Daoy (cell line): ENCODE measurements around the gene PIEZO2. TPM values are rescaled to one million over a fixed set of nuclear protein-coding genes. Genes with fewer than 3 reads are reported as not detected.

ENCODE experiments used
- DNase-seq: peaks from one replicate; pipeline ENCODE4 v3.0.0-alpha.2; 2015; ENCODE audit warnings: low read depth
- total RNA-seq: library from RNA; depleted of rRNA; stranded (reverse); fragments of >200 nt; shearing (Covaris generic); gene quantifications from 2 replicates; pipeline ENCODE4 v1.2.3, GENCODE V29; 2014

The PIEZO2 gene
- total RNA-seq, 1 experiment from 2014 or later, result 2.2 TPM

DNA sequence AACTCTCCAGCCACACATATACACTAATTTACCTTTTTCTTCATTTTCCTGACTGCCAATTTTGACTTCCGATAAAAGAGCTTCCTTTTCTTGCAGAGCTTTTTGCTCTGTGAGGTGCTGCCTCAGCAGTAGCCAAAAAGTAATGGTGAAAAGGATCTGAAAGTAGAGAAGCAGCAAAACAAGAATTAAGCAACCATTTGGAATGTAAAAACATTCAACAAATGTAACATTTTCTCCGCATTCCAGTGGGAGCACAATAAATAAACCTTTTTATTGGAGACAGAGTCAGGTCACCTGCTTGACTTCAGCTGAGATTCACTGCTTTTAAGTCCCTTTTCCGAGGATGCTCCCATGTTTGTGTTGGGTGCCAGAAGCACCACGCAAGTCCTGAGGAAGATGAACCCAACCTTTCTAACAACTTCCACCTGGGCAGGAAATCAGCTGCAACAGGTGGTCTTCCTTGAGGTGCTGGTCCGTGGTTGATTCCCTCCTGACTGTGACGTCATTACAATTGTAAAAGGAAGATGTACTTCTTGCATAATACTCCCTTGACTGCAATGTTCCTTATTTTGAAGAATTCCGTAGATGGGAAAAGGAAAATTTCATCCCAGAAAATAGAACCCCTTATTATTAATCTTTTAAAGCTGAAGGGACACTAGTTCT lies 358.1 kb downstream of the PIEZO2 start:
- no peak for DNase-seq

DNA sequence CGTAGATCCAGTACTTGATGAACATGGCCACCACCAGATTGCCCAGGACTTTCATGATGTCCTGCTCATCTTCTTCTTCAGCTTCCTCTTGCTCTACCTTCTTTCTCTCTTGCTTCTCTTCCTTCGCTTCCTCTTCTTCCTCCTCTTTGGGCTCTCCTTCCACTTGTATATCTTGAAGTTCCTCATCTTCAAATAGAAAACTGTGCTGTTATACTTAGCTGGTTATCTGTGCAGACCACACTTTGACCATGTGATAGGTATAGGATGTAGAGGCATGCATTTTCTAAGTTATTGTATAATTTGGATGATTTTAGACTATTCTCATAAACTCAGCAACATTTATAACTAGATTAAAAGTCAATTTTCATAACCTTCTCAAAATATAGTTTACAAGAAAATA lies 360.2 kb downstream of the PIEZO2 start:
- no peak for DNase-seq

DNA sequence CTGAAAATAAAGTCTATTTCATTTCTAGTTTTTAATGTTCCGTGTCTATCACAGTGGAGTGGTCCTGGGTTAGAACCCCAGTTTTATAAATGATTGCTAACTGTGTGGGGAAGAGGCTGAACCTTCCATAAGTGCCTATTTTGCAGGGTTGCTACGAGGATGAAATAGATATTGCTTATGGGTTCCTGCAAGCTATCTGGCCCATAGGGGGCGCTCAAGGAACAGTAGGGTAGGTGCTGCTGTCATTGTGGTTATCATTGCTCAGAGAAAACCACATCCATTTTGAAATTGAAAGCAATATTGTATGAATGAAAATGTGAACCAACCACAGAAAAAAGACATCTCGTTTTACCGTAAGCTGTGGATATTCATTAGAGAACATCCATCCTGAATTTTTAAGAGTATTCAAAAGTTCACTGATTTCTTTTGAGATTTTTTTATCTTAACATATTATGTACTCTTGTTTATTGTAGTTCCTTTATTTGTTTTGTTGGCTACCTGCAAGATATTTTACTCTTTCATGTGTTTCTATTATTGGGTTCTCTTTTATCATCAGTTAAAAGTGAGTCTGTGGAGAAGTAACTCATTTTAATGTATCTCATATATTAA lies 362.0 kb downstream of the PIEZO2 start:
- peak; percentile 78 for DNase-seq

GRCh38 chr18:10785798-10786197 lies 363.6 kb downstream of the PIEZO2 start:
- no peak for DNase-seq

GRCh38 chr18:10784596-10785202 lies 364.7 kb downstream of the PIEZO2 start:
- DNase-seq, result no peak

GRCh38 chr18:10783941-10784340 lies 365.4 kb downstream of the PIEZO2 start:
- no peak for DNase-seq

DNA sequence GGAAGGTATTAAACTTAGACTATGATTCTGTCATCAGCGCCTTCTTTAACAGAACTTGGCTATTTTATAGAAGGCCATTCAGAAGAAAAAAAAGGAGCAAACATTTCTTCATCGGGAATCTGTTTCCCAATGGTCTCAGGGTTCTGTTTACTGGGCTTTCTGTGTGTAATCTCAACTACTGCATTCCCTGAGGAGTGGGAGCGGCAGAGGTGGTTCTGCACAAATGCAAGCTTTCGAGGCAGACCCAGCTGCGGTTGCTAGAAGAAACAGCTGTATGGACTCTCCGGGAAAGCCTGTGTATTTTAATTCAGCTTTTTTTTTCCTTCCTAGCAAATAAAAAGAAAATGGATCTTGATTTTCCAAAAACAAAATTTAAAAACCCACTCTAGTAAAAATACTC lies 372.9 kb downstream of the PIEZO2 start:
- DNase-seq, result no peak

GRCh38 chr18:10775026-10775425 lies 374.3 kb downstream of the PIEZO2 start:
- no peak for DNase-seq

DNA sequence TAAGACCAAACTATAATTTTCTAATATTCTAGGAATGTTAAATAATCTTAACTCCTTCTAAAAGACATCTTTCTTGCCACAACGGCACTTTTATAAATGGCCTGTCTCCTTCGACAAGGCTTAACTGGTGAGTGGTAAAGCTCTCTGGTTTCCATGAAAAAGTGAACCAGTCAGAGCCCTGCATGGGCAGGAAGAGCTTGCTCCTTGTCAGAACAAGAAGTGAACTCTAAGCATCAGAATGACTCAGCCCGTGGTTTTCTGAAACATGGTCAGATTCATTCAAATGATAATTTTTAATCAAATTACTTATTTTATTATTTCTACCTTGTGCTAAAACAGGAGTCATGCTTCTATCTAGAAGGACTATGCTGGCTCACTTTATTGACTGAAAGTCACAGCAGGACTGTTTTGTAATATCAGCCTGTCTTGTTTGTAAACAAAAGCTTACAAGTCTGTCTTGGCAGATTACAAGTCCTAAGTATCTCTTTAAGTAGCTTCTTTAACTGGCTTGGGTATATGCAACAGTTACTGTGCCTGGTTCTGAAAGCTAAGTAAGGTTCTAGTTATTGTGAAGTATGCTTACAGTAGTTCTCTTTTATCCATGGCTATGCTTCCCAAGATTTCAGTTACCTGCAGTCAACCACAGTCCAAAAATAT lies 378.2 kb downstream of the PIEZO2 start:
- no peak for DNase-seq

DNA sequence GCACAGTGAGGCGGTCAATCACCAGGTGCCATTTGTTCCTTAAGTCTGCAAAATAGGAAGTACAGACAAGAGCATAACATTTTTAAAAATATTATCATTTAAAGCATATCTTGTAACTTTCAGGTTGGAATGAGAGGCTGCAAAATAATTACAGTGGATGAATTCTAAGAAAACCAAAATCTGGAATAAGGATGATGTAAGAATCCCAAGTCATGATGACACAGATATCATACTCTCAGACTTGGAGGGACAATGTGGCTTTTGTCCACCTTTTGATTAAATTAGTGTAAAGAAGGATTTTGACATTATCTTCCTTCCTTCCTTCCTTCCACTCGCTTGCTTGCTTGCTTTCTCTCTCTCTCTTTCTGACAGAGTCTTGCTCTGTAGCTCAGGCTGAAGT lies 379.1 kb downstream of the PIEZO2 start:
- DNase-seq, result no peak

DNA sequence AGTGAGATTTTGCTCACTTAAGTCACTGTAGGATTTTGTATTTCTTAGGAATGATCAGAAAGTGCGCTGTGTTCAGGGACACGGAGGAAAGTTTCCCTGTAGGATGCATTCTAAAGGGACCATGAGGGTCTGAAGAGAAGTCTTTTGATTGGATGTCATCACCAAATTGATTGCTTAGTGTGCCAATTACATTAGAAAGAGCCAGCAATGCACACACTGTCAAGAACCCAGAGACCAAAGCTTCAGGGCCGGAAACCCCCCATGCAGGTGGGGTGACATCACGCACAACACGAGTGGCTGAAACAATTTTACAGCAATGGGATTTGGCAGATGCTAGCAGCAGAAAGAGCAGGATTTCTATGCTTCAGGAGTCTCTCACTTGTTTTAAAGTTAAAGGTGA lies 381.1 kb downstream of the PIEZO2 start:
- DNase-seq, result no peak

DNA sequence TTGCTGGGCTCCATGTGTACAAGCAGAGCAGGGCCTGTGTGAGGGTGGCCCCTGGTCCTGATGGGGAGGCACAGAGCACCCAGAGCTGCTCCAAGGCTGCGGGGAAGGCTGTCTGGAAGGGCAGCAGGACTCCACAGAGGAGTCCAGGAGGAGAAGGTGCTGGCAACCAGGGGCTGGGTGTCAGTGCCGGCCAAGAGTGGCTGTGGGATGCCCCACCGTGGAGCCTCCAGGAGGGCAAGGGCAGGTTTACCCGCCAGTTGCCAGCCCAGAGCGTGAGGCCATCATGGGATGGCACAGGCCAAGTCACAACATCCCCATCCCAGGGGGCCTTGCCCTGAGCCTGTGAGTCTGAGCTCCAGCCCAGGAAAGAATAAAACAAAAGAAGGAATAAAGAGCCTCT lies 381.7 kb downstream of the PIEZO2 start:
- DNase-seq, result no peak

- no peak for DNase-seq
Observed at GRCh38 chr18:10760986-10761385, 388.4 kb downstream of the PIEZO2 start.

- DNase-seq, result no peak
Observed at GRCh38 chr18:10759241-10759640, 390.1 kb downstream of the PIEZO2 start.

- no peak for DNase-seq
Observed at GRCh38 chr18:10757946-10758345, 391.4 kb downstream of the PIEZO2 start.

DNA sequence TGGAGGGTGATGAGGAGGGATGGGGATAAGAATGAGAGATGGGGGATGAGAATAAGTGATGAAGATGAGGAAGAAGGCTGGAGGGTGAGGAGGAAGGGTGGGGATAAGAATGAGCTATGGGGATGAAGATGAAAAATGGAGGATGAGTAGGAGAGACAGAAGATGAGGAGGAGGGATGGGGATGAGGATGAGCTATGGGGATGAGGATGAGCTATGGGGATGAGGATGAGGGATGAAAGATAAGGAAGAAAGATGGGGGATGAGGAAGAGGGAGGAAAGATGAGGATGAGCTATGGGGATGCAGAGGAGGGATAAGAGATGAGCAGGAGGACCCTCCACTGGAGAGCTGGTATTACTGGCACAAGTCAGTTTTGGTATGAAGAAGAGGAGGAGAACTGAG lies 392.0 kb downstream of the PIEZO2 start:
- no peak for DNase-seq

GRCh38 chr18:10755855-10756254 lies 393.5 kb downstream of the PIEZO2 start:
- DNase-seq, result no peak

DNA sequence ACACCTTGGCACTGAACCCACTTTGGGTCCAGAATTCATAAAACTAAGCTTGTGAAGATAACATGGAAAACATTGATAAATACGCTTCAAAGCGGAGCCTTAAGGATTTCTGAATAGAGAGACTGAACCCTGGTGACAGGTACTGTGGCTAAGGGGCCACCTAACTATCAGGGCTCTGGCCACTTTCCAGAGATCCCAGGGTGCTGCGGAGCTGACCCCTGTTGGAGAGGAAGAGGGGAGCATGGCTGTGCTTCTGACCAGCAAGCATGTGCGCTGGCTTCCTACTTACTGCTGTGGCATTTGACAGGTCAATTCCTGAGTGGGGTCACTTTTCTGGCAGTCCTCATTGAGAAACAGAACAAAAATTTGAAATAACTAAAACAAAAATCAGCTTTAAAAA lies 395.2 kb downstream of the PIEZO2 start:
- DNase-seq, result no peak

GRCh38 chr18:10752382-10752781 lies 397.0 kb downstream of the PIEZO2 start:
- no peak for DNase-seq

GRCh38 chr18:10751653-10752052 lies 397.7 kb downstream of the PIEZO2 start:
- no peak for DNase-seq

- DNase-seq, result no peak
Observed at GRCh38 chr18:10750191-10751035, 399.0 kb downstream of the PIEZO2 start.

DNA sequence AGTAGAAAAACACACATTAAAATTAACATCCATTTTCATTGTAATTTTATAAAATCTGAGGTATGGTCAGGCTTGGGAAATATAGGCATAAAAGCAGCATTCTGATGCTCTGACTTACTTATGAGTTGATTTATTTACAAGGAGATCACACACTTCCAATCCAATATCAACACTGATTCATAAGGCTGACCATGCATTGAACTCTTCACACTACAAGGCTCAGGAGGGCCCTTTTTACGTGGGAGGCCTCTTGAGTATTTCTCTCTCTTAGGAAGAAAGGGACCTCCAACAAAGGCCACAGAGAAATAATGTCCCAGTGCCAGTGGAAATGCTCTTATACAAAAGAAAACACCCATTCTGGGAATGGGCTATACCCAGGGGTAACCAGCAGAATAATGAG lies 400.7 kb downstream of the PIEZO2 start:
- no peak for DNase-seq
